CD4-positive, alpha-beta T cell (primary cell): Measurements from ENCODE around the gene MPPED1. TPM values are rescaled to one million over a fixed set of nuclear protein-coding genes. Genes with fewer than 3 reads are reported as not detected.

Experiments
- ATAC-seq: fragments of 200-7000 bp; cut with Tn5 transposase; one replicate; pipeline ENCODE4 v1.10.0; 2022; ENCODE audit warnings: mild to moderate bottlenecking; ENCODE audit not compliant: poor library complexity
- CTCF ChIA-PET: fragments of 350-600 bp; sonication (Branson Sonifier 250); formaldehyde crosslinking; loops from one replicate; lab custom pipeline; 2021; ENCODE audit warnings: antibody characterized with exemption, inconsistent platforms; lab: Charles Lee
- POLR2A ChIA-PET: fragments of 350-600 bp; sonication (Branson Sonifier 250); formaldehyde crosslinking; loops from one replicate; lab custom pipeline; 2021; ENCODE audit warnings: antibody characterized with exemption, inconsistent platforms; lab: Charles Lee
- DNase-seq, 14 experiments: peaks; one replicate each; pipeline ENCODE4 v3.0.0-alpha.2; 2013 to 2020; ENCODE audit warnings: mixed read lengths in 2 of 14
- H3K27ac ChIP-seq, 2 donors: one replicate each; pipeline versions ENCODE4 v1.5.1 to v1.7.0; 2013; ENCODE audit warnings: low read length in 2 of 2, low read depth in 1 of 2, mild to moderate bottlenecking in 1 of 2
- H3K27me3 ChIP-seq, 2 experiments: 1 replicate in 1 of 2; 2 replicates in 1 of 2; pipeline versions ENCODE4 v1.6.1 to v1.7.0; 2013; ENCODE audit warnings: low read length in 2 of 2, control low read depth in 1 of 2, mild to moderate bottlenecking in 1 of 2, moderate library complexity in 1 of 2; ENCODE audit not compliant: insufficient read depth in 2 of 2, control insufficient read depth in 1 of 2
- H3K36me3 ChIP-seq: one replicate; pipeline ENCODE4 v1.6.1; 2013; ENCODE audit warnings: low read length, control low read depth; ENCODE audit not compliant: insufficient read depth
- H3K4me1 ChIP-seq: one replicate; pipeline ENCODE4 v1.6.1; 2013; ENCODE audit warnings: low read length, control low read depth; ENCODE audit not compliant: insufficient read depth
- H3K4me3 ChIP-seq: one replicate; pipeline ENCODE4 v1.5.1; 2013; ENCODE audit warnings: mild to moderate bottlenecking, low read length, moderate library complexity
- H3K9me3 ChIP-seq, 2 experiments: 1 replicate in 1 of 2; 2 replicates in 1 of 2; pipeline versions ENCODE4 v1.6.1 to v1.7.0; 2013; ENCODE audit warnings: low read length in 2 of 2, mild to moderate bottlenecking in 2 of 2, control low read depth in 1 of 2, moderate library complexity in 1 of 2; ENCODE audit not compliant: control insufficient read depth in 1 of 2, insufficient read depth in 1 of 2
- H3K27ac Mint-ChIP-seq: one replicate; pipeline ENCODE4 v1.8.0; 2020; ENCODE audit warnings: mixed read lengths
- H3K27me3 Mint-ChIP-seq: one replicate; pipeline ENCODE4 v1.8.0; 2021; ENCODE audit warnings: mixed read lengths
- H3K36me3 Mint-ChIP-seq: one replicate; pipeline ENCODE4 v1.8.0; 2021; ENCODE audit warnings: low read depth, mixed read lengths
- H3K4me1 Mint-ChIP-seq: one replicate; pipeline ENCODE4 v1.8.0; 2021; ENCODE audit warnings: low read depth, mixed read lengths
- H3K4me3 Mint-ChIP-seq: one replicate; pipeline ENCODE4 v1.8.0; 2020; ENCODE audit warnings: mild to moderate bottlenecking, mixed read lengths
- H3K9me3 Mint-ChIP-seq: one replicate; pipeline ENCODE4 v1.8.0; 2020; ENCODE audit warnings: mixed read lengths
- CTCF ChIP-seq: fragments of 200-600 bp; IDR thresholded peaks from one replicate; pipeline ENCODE4 v1.8.0; 2022; ENCODE audit warnings: antibody characterized with exemption, mild to moderate bottlenecking
- intact Hi-C, 2 experiments: fragments of 100-400 bp; cut with DNase I in 1 of 2; cut with micrococcal nuclease in 1 of 2; formaldehyde crosslinking; loops; one replicate each; pipeline versions ENCODE4 v1.15.1 to v1.9.0; 2023 to 2025; cut with DNase I, micrococcal nuclease
- total RNA-seq, 174 experiments: library from RNA in 2 of 174; stranded (reverse) in 2 of 174; gene quantifications; one replicate each; pipeline ENCODE4 v1.2.3 and lab custom pipeline; 2021 to 2026

Gene MPPED1
- total RNA-seq, 2 experiments from 2014 or later = not detected

- ChIA-PET POLR2A (no interaction called here), CTCF (no interaction called here)
- no peak overlapping the region for H3K4me3 ChIP-seq
- no peak overlapping the region for H3K4me3 Mint-ChIP-seq
- H3K9me3 Mint-ChIP-seq = no peaks in the 10 kb centered on the region
- no peak for TF ChIP-seq CTCF
- no peaks in the 10 kb centered on the region for H3K36me3 Mint-ChIP-seq
- no peak overlapping the region for H3K27ac ChIP-seq
- ATAC-seq (no peak), DNase-seq (no peak)
- H3K27me3 ChIP-seq = no peaks in the 10 kb centered on the region
- H3K27me3 Mint-ChIP-seq = no peaks in the 10 kb centered on the region
- intact Hi-C loops = no loop called here
- peaks cover 0 to 13% of the 10 kb centered on the region in 2 experiments for H3K9me3 ChIP-seq
- H3K36me3 ChIP-seq = no peaks in the 10 kb centered on the region
- H3K4me1 ChIP-seq = peaks cover 11% of the 10 kb centered on the region
- H3K27ac Mint-ChIP-seq = no peak overlapping the region
- H3K4me1 Mint-ChIP-seq = peaks cover 16% of the 10 kb centered on the region
Measured at GRCh38 chr22:43479301-43479950, 67.6 kb downstream of the MPPED1 start.

GRCh38 chr22:43479962-43480361 lies 68.1 kb downstream of the MPPED1 start:
- H3K27ac Mint-ChIP-seq = peak overlapping the region; percentile 24
- ChIA-PET POLR2A (no interaction called here), CTCF (no interaction called here)
- H3K9me3 Mint-ChIP-seq = no peaks in the 10 kb centered on the region
- H3K4me1 Mint-ChIP-seq = peaks cover 16% of the 10 kb centered on the region
- Histone ChIP-seq H3K4me3 (no peak overlapping the region), H3K36me3 (no peaks in the 10 kb centered on the region), H3K27me3 (no peaks in the 10 kb centered on the region), H3K9me3 (peaks cover 0 to 8% of the 10 kb centered on the region in 2 experiments), H3K4me1 (peaks cover 11% of the 10 kb centered on the region), H3K27ac (no peak overlapping the region)
- no peak for TF ChIP-seq CTCF
- no peaks in the 10 kb centered on the region for H3K27me3 Mint-ChIP-seq
- DNase-seq = no peak
- intact Hi-C loops = no loop called here
- H3K4me3 Mint-ChIP-seq = no peak overlapping the region
- no peaks in the 10 kb centered on the region for H3K36me3 Mint-ChIP-seq
- ATAC-seq = no peak

GRCh38 chr22:43481568-43482317 lies 69.9 kb downstream of the MPPED1 start:
- ChIA-PET CTCF (no interaction called here), POLR2A (no interaction called here)
- H3K9me3 Mint-ChIP-seq = no peaks in the 10 kb centered on the region
- intact Hi-C loops = loop anchor here in 1 of 2 experiments (1.0 kb wide), 1 partner anchor 93 kb away; no protein-coding TSS in a partner anchor
- H3K4me3 Mint-ChIP-seq = peak overlapping the region; percentile 82
- peak overlapping the region; percentile 72 for H3K27ac Mint-ChIP-seq
- Histone ChIP-seq H3K27me3 (no peaks in the 10 kb centered on the region), H3K27ac (no peak overlapping the region), H3K4me1 (peaks cover 11% of the 10 kb centered on the region), H3K4me3 (peak overlapping the region; percentile 47), H3K36me3 (no peaks in the 10 kb centered on the region), H3K9me3 (no peaks in the 10 kb centered on the region)
- H3K4me1 Mint-ChIP-seq = peaks cover 16% of the 10 kb centered on the region
- no peaks in the 10 kb centered on the region for H3K27me3 Mint-ChIP-seq
- peak; percentile 37 for ATAC-seq
- H3K36me3 Mint-ChIP-seq = no peaks in the 10 kb centered on the region
- DNase-seq = peak in 6 of 14 experiments; percentile 1 to 54 (median 26)
- TF ChIP-seq CTCF = no peak
